GM12874 (cell line): ENCODE measurements around the gene ADGRD1.

Source experiments
- TF ChIP-seq, protein P1 (sequence below): IDR thresholded peaks from 2 replicates; pipeline ENCODE4 v1.5.1; 2011; ENCODE audit warnings: low read depth, mild to moderate bottlenecking, control low read depth, low read length, moderate library complexity; ENCODE audit not compliant: insufficient read depth

Gene ADGRD1

DNA sequence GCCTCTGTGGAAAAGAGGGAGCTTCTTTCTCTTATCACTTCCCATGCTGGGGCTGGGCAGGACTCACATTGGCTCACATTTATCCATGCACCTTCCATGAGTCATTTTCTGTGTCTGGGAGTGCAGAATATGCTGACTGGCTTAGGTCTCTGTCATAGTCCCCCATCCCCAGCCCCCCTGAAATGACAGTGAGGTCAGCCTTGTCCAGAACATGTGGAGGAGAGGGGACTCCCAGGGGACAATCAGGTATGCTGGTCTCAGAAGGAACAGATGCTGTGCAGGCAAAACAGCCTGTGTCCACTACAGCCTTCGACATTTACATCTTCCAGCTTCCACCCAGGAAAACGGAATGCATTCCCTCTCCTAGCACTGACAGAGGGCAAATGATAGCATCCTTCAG lies 35.0 kb downstream of the ADGRD1 start:
- TF ChIP-seq, protein P1, sequence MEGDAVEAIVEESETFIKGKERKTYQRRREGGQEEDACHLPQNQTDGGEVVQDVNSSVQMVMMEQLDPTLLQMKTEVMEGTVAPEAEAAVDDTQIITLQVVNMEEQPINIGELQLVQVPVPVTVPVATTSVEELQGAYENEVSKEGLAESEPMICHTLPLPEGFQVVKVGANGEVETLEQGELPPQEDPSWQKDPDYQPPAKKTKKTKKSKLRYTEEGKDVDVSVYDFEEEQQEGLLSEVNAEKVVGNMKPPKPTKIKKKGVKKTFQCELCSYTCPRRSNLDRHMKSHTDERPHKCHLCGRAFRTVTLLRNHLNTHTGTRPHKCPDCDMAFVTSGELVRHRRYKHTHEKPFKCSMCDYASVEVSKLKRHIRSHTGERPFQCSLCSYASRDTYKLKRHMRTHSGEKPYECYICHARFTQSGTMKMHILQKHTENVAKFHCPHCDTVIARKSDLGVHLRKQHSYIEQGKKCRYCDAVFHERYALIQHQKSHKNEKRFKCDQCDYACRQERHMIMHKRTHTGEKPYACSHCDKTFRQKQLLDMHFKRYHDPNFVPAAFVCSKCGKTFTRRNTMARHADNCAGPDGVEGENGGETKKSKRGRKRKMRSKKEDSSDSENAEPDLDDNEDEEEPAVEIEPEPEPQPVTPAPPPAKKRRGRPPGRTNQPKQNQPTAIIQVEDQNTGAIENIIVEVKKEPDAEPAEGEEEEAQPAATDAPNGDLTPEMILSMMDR: no peak

DNA sequence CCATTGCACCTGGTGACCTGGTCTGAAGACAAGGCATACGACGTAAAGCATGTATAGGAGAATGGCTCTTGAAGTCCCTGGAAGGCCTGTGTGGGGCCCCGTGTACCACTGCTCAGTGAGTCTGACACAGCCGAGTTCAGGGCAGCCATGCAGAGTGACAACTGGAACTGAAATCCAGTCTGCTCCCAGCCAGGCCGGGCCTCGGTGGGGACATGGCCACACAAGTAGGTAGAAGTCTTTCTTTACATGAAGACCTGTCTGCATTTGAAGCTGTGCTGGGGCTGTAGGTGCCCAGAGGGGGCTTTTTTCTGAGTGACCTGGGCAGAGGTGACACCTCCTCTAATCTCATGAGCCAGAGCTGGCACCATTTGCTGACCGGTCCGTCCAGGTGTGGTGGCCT lies 35.7 kb downstream of the ADGRD1 start:
- TF ChIP-seq, protein P1: no peak

DNA sequence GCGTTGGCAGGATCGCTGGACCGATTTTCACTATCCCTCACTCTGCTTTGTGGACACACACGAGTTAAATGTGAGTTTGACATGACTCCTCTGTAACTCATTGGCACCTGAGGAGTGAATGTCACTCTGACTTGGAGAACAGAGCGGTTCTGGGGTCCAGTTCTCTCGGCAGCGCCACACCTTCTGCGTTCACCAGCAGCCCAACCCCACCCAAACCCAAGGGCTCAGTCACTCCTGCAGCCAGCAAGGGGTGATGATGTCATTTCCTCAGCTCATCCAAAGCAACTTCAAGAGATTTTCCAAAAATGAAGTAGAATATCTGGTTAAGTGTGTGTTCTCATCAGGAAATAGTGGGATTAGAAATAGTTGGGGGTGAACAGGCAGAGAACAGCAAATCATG lies 36.3 kb downstream of the ADGRD1 start:
- TF ChIP-seq, protein P1: no peak

DNA sequence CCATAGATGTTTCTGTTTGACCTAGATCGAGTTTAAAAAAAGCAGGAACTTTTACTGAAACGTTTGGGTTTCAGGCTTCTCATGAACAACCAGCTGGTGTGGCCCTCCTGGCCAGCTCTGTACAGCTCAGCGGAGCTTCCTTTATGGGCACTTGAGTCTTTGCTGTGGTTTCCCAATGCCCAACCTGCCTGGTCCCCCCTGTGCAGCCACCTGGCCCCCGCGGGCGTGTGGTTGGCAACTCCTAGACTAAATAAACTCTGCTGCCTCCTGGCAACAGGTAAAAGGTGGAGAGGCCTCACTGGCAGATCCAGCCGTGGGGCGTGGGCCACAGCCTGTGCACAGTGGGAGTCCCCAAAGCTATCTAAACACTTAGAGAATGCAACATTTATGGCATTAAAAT lies 38.7 kb downstream of the ADGRD1 start:
- TF ChIP-seq, protein P1: no peak

DNA sequence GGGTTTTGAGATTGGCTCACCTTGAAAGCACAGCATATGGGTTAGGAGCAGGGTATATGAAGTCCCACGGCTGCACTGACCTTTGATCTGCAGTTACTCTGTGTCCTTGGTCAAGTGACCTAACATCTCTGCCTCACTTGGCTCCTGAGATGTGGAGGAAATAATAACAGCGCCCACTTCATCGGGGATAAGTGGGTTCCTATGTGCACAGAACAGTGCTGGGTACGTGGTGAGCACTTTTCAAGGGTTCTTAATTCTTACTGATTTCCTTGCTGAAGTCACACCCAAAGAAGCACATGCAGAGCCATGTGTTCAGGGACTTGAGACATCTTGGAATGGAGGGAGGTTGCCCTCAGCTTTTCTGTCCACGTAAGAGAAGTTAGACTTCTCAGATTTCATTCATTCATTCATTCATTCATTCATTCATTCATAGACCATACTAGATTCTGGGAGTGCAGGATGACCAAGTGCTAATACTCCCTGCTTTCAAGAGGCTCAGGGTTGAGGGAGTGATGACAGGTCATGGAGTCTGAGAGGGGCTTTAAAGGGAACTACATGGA lies 39.4 kb downstream of the ADGRD1 start:
- TF ChIP-seq, protein P1: no peak

DNA sequence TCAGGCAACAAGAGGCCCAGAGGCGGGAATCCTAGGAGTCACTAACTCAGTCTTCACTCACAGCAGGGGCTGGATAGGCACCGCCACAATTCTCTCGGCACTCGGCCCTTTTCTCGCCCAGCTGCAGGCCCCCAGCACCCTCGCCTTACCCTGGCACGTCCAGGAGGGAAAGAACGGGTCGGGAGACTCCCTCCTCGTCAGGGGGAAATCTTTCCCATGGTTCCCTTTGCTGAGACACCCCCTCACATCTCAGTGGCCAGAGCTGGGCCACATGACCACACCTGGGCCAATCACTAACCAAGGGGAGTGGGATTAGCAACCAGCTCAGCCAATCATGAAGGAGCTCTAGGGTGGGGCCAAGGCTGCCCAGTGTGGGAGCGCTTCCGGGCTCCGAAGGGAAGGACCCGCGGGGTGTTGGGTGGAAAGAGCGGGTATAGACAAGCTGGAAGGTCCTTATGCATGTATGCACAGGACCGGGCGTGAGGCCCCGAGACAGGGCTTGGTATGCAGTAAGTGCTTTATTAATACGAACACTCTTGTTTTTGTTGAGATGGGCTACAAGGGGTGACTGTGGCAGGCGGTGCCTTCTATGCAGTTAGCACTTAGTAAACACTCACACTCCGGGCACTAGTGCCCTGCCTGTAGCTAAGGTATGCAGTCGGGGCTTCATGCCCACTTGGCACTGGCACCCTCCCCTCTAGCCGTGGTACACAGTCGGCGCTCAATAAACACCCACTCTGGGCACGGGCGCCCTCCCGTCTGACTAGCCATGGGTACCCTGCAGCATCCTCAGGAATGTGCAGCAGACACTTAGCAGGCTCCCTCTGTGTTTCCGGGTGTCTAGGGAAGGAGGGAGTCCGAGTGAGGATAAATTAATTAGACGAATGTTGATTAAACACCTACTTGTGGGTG lies 40.3 kb downstream of the ADGRD1 start:
- TF ChIP-seq, protein P1: no peak

DNA sequence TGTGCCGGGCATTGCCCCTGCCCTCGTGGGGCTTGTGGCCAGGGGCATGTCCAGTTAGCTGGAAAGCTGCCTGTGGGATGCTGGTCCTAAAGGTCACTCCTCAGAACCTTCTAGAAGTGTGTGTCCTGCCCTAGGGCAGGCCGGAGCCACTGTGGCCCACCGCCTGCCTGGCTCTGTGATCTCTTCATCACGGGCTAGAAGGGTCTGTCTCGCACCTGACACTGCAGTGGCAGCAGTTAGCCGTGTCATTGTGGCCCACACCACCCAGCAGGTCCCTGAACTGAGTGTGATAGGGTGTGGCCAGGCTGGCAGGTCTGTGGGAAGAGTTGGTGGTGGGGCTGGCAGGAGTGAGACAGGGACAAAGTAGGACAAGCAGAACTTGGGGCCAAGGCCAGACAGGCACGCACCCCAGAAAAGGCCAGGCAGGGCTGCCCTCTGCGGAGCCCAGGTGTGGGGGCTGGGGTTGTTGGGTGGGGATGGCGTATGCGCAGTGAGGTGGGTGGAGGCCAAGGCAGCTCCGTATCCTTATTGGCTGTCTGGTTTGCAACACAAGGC lies 41.2 kb downstream of the ADGRD1 start:
- TF ChIP-seq, protein P1: no peak
